Caco-2 (cell line): ENCODE measurements around the gene PCED1B. TPM values are rescaled to one million over a fixed set of nuclear protein-coding genes. Genes with fewer than 3 reads are reported as not detected.

ENCODE experiments used
- BruUV-seq: library from RNA; stranded (reverse); fragments of 400-500 nt; replicated peaks from 2 replicates; lab custom pipeline; 2021; lab: Mats Ljungman, UMichigan
- CTCF ChIA-PET: fragments of 300-600 bp; sonication (Branson Sonifier 250); formaldehyde crosslinking; loops from one replicate; lab custom pipeline; 2022; ENCODE audit warnings: antibody characterized with exemption; lab: Charles Lee
- POLR2A ChIA-PET: fragments of 300-600 bp; sonication (Branson Sonifier 250); formaldehyde crosslinking; loops from one replicate; lab custom pipeline; 2022; ENCODE audit warnings: antibody characterized with exemption; lab: Charles Lee
- DNase-seq, 2 experiments: peaks; one replicate each; pipeline versions ENCODE4 v3.0.0 to v3.0.0-alpha.2; 2020 to 2022
- H3K27me3 ChIP-seq: replicated peaks from 2 replicates; pipeline ENCODE4 v1.6.0; 2011; ENCODE audit warnings: low read length; ENCODE audit not compliant: control insufficient read depth, insufficient read depth
- H3K36me3 ChIP-seq: 2 replicates; pipeline ENCODE4 v1.5.1; 2011; ENCODE audit warnings: low read length; ENCODE audit not compliant: control insufficient read depth, insufficient read depth
- H3K4me1 ChIP-seq: fragments of 250-450 bp; sonication (Bioruptor Pico); 2 replicates; pipeline ENCODE4 v1.5.1; 2020; ENCODE audit warnings: mild to moderate bottlenecking
- H3K4me3 ChIP-seq: 2 replicates; pipeline ENCODE4 v1.5.1; 2011; ENCODE audit warnings: low read depth, mild to moderate bottlenecking, control low read depth, low read length
- H3K9me3 ChIP-seq: fragments of 250-450 bp; sonication (Bioruptor Pico); 2 replicates; pipeline ENCODE4 v1.5.1; 2020; ENCODE audit warnings: mild to moderate bottlenecking, moderate library complexity
- H3K27ac Mint-ChIP-seq: one replicate; pipeline ENCODE4 v1.8.0; 2022; ENCODE audit warnings: mixed read lengths; ENCODE audit not compliant: unreplicated experiment
- H3K27me3 Mint-ChIP-seq: one replicate; pipeline ENCODE4 v1.8.0; 2022; ENCODE audit warnings: mixed read lengths; ENCODE audit not compliant: insufficient read depth, unreplicated experiment
- H3K36me3 Mint-ChIP-seq: one replicate; pipeline ENCODE4 v1.8.0; 2022; ENCODE audit warnings: mild to moderate bottlenecking, mixed read lengths; ENCODE audit not compliant: insufficient read depth, unreplicated experiment
- H3K4me1 Mint-ChIP-seq: one replicate; pipeline ENCODE4 v1.8.0; 2022; ENCODE audit warnings: low read depth, mixed read lengths; ENCODE audit not compliant: unreplicated experiment
- H3K4me3 Mint-ChIP-seq: one replicate; pipeline ENCODE4 v1.8.0; 2022; ENCODE audit warnings: mild to moderate bottlenecking, moderate library complexity, mixed read lengths; ENCODE audit not compliant: unreplicated experiment
- H3K9me3 Mint-ChIP-seq: one replicate; pipeline ENCODE4 v1.8.0; 2022; ENCODE audit warnings: mixed read lengths; ENCODE audit not compliant: unreplicated experiment
- CTCF ChIP-seq, 2 experiments: fragments of 200-600 bp in 1 of 2; IDR thresholded peaks; 1 replicate in 1 of 2; 2 replicates in 1 of 2; pipeline versions ENCODE4 v1.5.1 to v1.8.0; 2011 to 2022; ENCODE audit warnings: antibody characterized with exemption in 1 of 2, control low read depth in 1 of 2, inconsistent platforms in 1 of 2, low read depth in 1 of 2, low read length in 1 of 2, mild to moderate bottlenecking in 1 of 2, moderate library complexity in 1 of 2; ENCODE audit not compliant: insufficient read depth in 1 of 2, severe bottlenecking in 1 of 2, unreplicated experiment in 1 of 2
- intact Hi-C: fragments of 100-400 bp; cut with micrococcal nuclease; formaldehyde crosslinking; loops from one replicate; pipeline ENCODE4 v1.10.0; 2022; ENCODE audit not compliant: unreplicated experiment
- total RNA-seq: library from RNA; stranded (reverse); gene quantifications from 2 replicates; pipeline ENCODE4 v1.2.3, GENCODE V29; 2022

Gene PCED1B
- total RNA-seq, 1 experiment from 2014 or later, result 7.0 TPM

DNA sequence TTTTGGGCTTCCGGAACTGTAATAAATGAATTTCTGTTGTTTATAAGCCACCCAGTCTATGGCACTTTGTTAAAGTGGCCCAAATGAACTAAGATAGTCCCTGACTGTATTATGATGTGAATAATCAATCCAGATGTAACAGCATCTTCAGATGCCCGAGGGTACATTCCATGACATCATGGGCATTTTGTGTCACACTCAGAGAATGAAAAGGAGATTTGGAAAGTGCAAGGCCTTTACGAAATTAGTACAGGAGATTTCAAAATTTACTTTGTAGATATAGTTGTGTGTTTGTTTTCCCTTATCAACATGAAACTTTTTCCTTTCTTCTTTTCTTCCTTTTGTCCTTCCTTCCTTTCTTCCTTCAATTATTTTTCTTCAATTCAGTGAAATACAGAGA lies 54.6 kb downstream of the PCED1B start:
- no peaks in the 10 kb centered on the region for H3K4me1 ChIP-seq
- H3K27me3 ChIP-seq, result no peaks in the 10 kb centered on the region
- TF ChIP-seq CTCF (IDR thresholded peaks at IDR 0.05; ENCODE audit: insufficient read depth in 1 of 2, low read depth in 1 of 2, low read length in 1 of 2, severe bottlenecking in 1 of 2, unreplicated experiment in 1 of 2), result no peak
- peaks cover 6% of the 10 kb centered on the region for H3K4me1 Mint-ChIP-seq
- peaks cover 3% of the 10 kb centered on the region for H3K9me3 Mint-ChIP-seq
- CTCF ChIA-PET, result no interaction called here
- H3K36me3 ChIP-seq, result no peaks in the 10 kb centered on the region
- no peak overlapping the region for H3K4me3 Mint-ChIP-seq
- no peaks in the 10 kb centered on the region for H3K36me3 Mint-ChIP-seq
- POLR2A ChIA-PET, result no interaction called here
- BruUV-seq, result no TSS peak
- DNase-seq, result no peak
- intact Hi-C loops, result loop anchor here (5.0 kb wide), 1 partner anchor 47 kb away; no protein-coding TSS in a partner anchor
- H3K9me3 ChIP-seq, result no peaks in the 10 kb centered on the region
- H3K27me3 Mint-ChIP-seq, result peaks cover 1% of the 10 kb centered on the region
- H3K27ac Mint-ChIP-seq, result no peak overlapping the region
- H3K4me3 ChIP-seq, result no peak overlapping the region

- POLR2A ChIA-PET, result no interaction called here
- Mint-ChIP-seq H3K27ac (no peak overlapping the region), H3K9me3 (peaks cover 12% of the 10 kb centered on the region), H3K27me3 (no peaks in the 10 kb centered on the region), H3K4me1 (peaks cover 6% of the 10 kb centered on the region), H3K36me3 (no peaks in the 10 kb centered on the region), H3K4me3 (no peak overlapping the region)
- no peaks in the 10 kb centered on the region for H3K4me1 ChIP-seq
- CTCF ChIA-PET, result no interaction called here
- H3K27me3 ChIP-seq, result no peaks in the 10 kb centered on the region
- no peak for DNase-seq
- no peak for TF ChIP-seq CTCF (IDR thresholded peaks at IDR 0.05; ENCODE audit: insufficient read depth in 1 of 2, low read depth in 1 of 2, low read length in 1 of 2, severe bottlenecking in 1 of 2, unreplicated experiment in 1 of 2)
- H3K36me3 ChIP-seq, result no peaks in the 10 kb centered on the region
- no TSS peak for BruUV-seq
- H3K4me3 ChIP-seq, result no peak overlapping the region
- intact Hi-C loops, result no loop called here
- H3K9me3 ChIP-seq, result no peaks in the 10 kb centered on the region
Measured at GRCh38 chr12:47135578-47135977, 56.2 kb downstream of the PCED1B start.

DNA sequence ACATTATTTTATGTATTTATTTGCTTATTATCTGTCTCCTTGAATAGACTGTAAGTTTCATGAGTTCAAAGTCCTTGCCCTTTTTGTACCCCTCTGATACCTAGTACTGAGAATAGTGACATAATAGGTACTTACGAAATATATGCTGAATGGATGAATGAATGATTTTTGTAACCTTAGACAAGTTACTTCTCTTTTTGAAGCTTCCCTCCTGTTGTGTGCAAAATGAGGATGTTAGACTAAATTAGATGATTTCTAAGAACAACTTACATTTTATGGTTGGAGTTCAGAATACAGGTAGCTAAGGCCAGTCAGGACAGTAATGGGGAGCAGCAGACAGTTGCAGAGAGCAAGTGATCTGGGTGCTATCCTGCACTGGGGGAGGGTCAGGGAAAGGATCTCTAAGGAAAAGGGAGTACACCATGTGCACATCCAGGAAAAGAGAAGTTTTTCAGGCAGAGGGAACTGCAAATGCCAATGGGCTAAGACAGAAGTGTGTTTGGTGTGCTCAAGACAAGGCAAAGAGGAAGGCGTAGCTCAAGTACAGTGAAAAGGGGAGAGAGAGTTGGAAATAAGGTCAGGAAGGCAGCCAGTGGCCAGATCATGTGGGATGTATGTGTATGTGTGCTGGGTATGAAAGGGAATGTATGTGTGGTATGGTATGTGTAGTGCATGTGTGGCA lies 59.7 kb downstream of the PCED1B start:
- ChIA-PET POLR2A (no interaction called here), CTCF (no interaction called here)
- Histone ChIP-seq H3K9me3 (no peaks in the 10 kb centered on the region), H3K4me3 (no peak overlapping the region), H3K4me1 (no peaks in the 10 kb centered on the region), H3K36me3 (no peaks in the 10 kb centered on the region), H3K27me3 (no peaks in the 10 kb centered on the region)
- BruUV-seq, result no TSS peak
- no peaks in the 10 kb centered on the region for H3K36me3 Mint-ChIP-seq
- DNase-seq, result no peak
- intact Hi-C loops, result no loop called here
- no peak overlapping the region for H3K4me3 Mint-ChIP-seq
- no peak overlapping the region for H3K27ac Mint-ChIP-seq
- TF ChIP-seq CTCF (IDR thresholded peaks at IDR 0.05; ENCODE audit: insufficient read depth in 1 of 2, low read depth in 1 of 2, low read length in 1 of 2, severe bottlenecking in 1 of 2, unreplicated experiment in 1 of 2), result no peak
- no peaks in the 10 kb centered on the region for H3K27me3 Mint-ChIP-seq
- H3K4me1 Mint-ChIP-seq, result peaks cover 3% of the 10 kb centered on the region
- peaks cover 22% of the 10 kb centered on the region for H3K9me3 Mint-ChIP-seq
